BE2C (cell line): ENCODE data around the gene MTF1.

Experiments
- DNase-seq: peaks from one replicate; pipeline ENCODE4 v3.0.0-alpha.2; 2020
- H3K27me3 ChIP-seq: fragments of 250-450 bp; sonication (Bioruptor Pico); 2 replicates; pipeline ENCODE4 v1.5.1; 2020; ENCODE audit warnings: mild to moderate bottlenecking
- H3K36me3 ChIP-seq: fragments of 250-450 bp; sonication (Bioruptor Pico); 2 replicates; pipeline ENCODE4 v1.5.1; 2020; ENCODE audit warnings: mild to moderate bottlenecking
- H3K4me1 ChIP-seq: fragments of 250-450 bp; sonication (Bioruptor Pico); 2 replicates; pipeline ENCODE4 v1.5.1; 2020
- H3K4me3 ChIP-seq: 2 replicates; pipeline ENCODE4 v1.5.1; 2011; ENCODE audit warnings: low read depth, low read length
- H3K9me3 ChIP-seq: fragments of 250-450 bp; sonication (Bioruptor Pico); 2 replicates; pipeline ENCODE4 v1.5.1; 2020
- TF ChIP-seq, protein P1 (sequence below): IDR thresholded peaks from 2 replicates; pipeline ENCODE4 v1.5.1; 2012; ENCODE audit warnings: mild to moderate bottlenecking, low read depth, low read length

The MTF1 gene

DNA sequence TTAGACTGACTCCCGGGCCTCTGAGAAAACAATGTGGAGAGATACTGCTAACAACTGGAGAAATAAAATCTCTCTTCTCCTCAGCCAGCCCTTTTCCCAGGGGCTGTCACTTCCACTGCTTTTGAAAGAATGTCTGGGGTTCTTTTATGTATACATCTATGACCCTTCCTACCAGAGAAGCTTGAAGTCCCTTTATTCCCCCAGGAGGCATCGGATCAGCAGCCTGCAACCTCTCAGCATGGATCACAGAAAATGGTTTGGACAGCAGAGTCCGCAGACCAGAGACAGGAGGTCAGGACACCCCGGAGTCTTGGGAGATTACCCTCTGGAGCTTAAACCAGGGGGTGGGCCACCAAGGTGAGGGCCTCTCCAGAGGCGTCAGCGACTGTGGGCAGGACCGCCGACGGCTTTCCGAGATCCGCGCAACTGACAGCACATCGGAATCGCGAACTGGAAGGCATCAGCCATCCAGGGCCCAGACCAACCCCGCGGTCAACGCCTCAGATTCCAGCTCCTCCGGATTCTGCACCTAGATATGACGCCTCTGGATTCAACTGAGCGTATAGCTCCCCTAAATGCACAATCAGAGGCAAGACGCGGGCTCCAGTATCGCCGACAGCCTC is 95.5 kb downstream of the MTF1 start:
- Histone ChIP-seq H3K4me1 (no peaks in the 10 kb centered on the region), H3K36me3 (no peaks in the 10 kb centered on the region), H3K4me3 (peak overlapping the region; percentile 66), H3K27me3 (peaks cover 42% of the 10 kb centered on the region), H3K9me3 (no peaks in the 10 kb centered on the region)
- DNase-seq = no peak
- TF ChIP-seq, protein P1, sequence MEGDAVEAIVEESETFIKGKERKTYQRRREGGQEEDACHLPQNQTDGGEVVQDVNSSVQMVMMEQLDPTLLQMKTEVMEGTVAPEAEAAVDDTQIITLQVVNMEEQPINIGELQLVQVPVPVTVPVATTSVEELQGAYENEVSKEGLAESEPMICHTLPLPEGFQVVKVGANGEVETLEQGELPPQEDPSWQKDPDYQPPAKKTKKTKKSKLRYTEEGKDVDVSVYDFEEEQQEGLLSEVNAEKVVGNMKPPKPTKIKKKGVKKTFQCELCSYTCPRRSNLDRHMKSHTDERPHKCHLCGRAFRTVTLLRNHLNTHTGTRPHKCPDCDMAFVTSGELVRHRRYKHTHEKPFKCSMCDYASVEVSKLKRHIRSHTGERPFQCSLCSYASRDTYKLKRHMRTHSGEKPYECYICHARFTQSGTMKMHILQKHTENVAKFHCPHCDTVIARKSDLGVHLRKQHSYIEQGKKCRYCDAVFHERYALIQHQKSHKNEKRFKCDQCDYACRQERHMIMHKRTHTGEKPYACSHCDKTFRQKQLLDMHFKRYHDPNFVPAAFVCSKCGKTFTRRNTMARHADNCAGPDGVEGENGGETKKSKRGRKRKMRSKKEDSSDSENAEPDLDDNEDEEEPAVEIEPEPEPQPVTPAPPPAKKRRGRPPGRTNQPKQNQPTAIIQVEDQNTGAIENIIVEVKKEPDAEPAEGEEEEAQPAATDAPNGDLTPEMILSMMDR = no peak

DNA sequence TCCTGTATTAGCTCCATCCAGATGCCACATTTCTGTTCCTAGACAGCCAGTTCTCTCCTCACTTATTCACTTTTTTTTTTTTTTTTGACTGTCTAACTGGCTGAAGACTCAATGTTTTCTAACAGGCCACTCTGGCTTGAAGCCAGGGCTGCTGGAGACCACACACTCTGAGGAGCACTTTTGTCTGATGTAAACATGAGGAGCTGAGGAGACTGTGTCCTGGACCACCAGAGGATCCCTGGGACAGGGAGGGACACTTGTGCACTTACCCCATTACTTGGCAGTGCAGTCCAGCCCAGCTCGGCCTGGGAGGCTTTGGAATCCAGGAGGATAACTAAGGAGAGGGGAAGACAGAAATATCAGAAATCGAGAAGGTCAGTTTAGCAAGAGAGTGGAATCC is 96.9 kb downstream of the MTF1 start:
- no peaks in the 10 kb centered on the region for H3K36me3 ChIP-seq
- no peak overlapping the region for H3K4me3 ChIP-seq
- peaks cover 42% of the 10 kb centered on the region for H3K27me3 ChIP-seq
- no peaks in the 10 kb centered on the region for H3K4me1 ChIP-seq
- TF ChIP-seq, protein P1 = no peak
- no peak for DNase-seq
- H3K9me3 ChIP-seq = no peaks in the 10 kb centered on the region

DNA sequence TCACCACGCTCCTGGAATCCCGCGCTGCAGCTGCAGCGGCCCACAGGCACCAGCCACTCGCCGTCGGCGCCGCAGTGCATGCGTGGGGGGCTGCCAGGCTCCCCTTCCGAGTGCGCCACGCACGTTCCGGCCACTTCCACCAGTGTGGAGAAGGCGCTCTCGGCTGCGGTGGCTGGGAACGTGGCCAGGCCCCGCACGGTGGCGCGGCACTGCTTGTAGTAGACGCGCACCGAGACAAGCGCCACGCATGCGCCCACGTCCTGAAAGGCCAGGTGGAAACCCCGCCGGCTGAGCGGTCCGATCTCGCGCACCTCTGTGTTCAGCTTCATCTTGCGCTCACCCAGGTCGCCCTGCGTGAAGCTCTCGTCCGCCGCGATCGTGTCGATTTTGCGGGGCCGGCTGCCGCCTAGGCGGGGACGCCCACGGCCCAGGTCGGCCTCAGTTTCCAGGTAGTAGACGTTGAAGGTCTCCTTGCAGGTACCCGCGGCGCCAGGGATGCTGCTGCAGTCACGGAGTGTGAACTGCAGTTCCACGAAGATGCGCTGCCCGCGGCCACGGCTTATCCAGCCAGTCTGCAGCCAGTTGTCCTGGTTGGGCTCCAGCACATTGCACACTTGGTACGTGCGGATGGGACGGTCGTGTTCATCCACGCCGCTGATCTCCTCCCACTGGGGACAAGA is 97.8 kb downstream of the MTF1 start:
- H3K9me3 ChIP-seq = no peaks in the 10 kb centered on the region
- TF ChIP-seq, protein P1 = no peak
- H3K4me1 ChIP-seq = no peaks in the 10 kb centered on the region
- H3K36me3 ChIP-seq = no peaks in the 10 kb centered on the region
- no peak for DNase-seq
- peaks cover 42% of the 10 kb centered on the region for H3K27me3 ChIP-seq
- H3K4me3 ChIP-seq = no peak overlapping the region
